SU-DHL-6 (cell line): ENCODE data around the gene GRID1.

Experiments
- H2AFZ ChIP-seq: fragments of 200-600 bp; sonication (generic); 2 replicates; pipeline ENCODE4 v1.6.1; 2014; ENCODE audit warnings: low read depth, mild to moderate bottlenecking, moderate library complexity, mixed read lengths, antibody characterized with exemption, low read length; ENCODE audit not compliant: severe bottlenecking
- H3F3A ChIP-seq: fragments of 200-600 bp; shearing (Covaris generic); 2 replicates; pipeline ENCODE4 v1.6.0; 2016; ENCODE audit warnings: antibody characterized with exemption, mild to moderate bottlenecking; ENCODE audit not compliant: insufficient read depth
- H3K27ac ChIP-seq: fragments of 200-600 bp; sonication (generic); 2 replicates; pipeline ENCODE4 v1.5.1; 2016; ENCODE audit warnings: low read depth, mild to moderate bottlenecking, low read length, moderate library complexity, mixed read lengths
- H3K27me3 ChIP-seq: fragments of 200-600 bp; sonication (generic), shearing (Covaris generic); 2 replicates; pipeline ENCODE4 v1.6.0; 2014; ENCODE audit warnings: mild to moderate bottlenecking, low read length
- H3K36me3 ChIP-seq: fragments of 200-600 bp; sonication (generic); 2 replicates; pipeline ENCODE4 v1.6.1; 2014; ENCODE audit warnings: mild to moderate bottlenecking, low read length, mixed read lengths
- H3K4me2 ChIP-seq: fragments of 300-600, 200-600 bp; shearing (Covaris generic), sonication (generic); 2 replicates; pipeline ENCODE4 v1.6.0; 2014; ENCODE audit warnings: low read length, low read depth, mild to moderate bottlenecking; ENCODE audit not compliant: poor library complexity, severe bottlenecking
- H3K4me3 ChIP-seq: fragments of 200-600 bp; sonication (generic); 2 replicates; pipeline ENCODE4 v1.5.1; 2014; ENCODE audit warnings: antibody characterized with exemption, low read length, mild to moderate bottlenecking, mixed read lengths; ENCODE audit not compliant: insufficient read depth, poor library complexity, severe bottlenecking
- H3K79me2 ChIP-seq: fragments of 200-600 bp; sonication (generic); 2 replicates; pipeline ENCODE4 v1.6.1; 2014; ENCODE audit warnings: mild to moderate bottlenecking, low read length, moderate library complexity; ENCODE audit not compliant: insufficient read depth
- H3K9ac ChIP-seq: fragments of 200-600 bp; sonication (generic); 2 replicates; pipeline ENCODE4 v1.7.0; 2014; ENCODE audit warnings: mild to moderate bottlenecking, low read length
- H3K9me2 ChIP-seq: fragments of 200-600 bp; sonication (generic); replicated peaks from 2 replicates; pipeline ENCODE4 v1.6.1; 2014; ENCODE audit warnings: low read length; ENCODE audit not compliant: insufficient read depth
- H3K9me3 ChIP-seq: fragments of 200-600 bp; sonication (generic); 2 replicates; pipeline ENCODE4 v1.6.1; 2014; ENCODE audit warnings: low read length, mixed read lengths; ENCODE audit not compliant: insufficient read depth
- H4K20me1 ChIP-seq: fragments of 200-600 bp; sonication (generic); 2 replicates; pipeline ENCODE4 v1.6.1; 2014; ENCODE audit warnings: low read depth, mild to moderate bottlenecking, antibody characterized with exemption, low read length, moderate library complexity, mixed read lengths
- EZH2phosphoT487 ChIP-seq: fragments of 200-600 bp; sonication (generic), shearing (Covaris generic); conservative IDR thresholded peaks from 2 replicates; pipeline ENCODE4 v1.6.1; 2018; ENCODE audit warnings: mild to moderate bottlenecking, antibody characterized with exemption, low read length, moderate library complexity, mixed read lengths
- TF ChIP-seq, protein P1 (sequence below): fragments of 200-600 bp; sonication (generic); IDR thresholded peaks from one replicate; pipeline ENCODE4 v1.5.1; 2017; ENCODE audit warnings: antibody characterized with exemption, mild to moderate bottlenecking, low read length, moderate library complexity; ENCODE audit not compliant: insufficient read depth, poor library complexity, severe bottlenecking

Gene GRID1

DNA sequence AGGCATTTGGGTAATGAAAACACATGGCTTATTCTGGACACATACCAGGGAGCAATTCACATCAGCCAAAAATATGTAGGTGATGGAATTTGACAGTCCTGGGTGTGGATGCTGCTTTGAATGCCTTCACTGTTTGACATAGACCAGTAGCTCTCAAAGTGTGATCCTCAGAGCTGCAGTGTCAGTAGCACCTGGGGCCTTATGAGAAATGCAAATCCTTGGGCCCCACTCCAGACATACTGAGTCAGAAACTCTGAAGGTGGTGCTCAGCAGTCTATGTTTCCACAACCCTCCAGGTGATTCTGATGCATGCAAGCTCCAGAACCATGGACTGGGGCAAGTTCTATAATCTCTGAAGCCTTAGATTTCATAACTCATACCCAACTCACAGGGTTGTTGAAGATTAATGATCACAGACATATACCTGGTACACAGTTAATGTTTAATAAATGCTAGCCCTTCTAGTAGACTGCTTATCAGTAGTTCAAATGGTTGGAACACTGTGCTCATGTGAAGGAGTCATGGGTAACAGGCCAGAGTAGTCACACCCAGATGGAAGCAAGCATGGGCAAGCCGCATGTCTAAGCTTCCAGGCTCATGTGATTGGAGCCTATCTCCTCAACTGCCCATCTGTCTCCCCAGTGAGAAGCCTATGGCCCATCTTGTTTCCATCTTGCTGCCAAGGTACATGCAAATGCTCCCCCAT lies 715.7 kb downstream of the GRID1 start:
- H3K36me3 ChIP-seq, result no peaks in the 10 kb centered on the region
- no peaks in the 10 kb centered on the region for H3F3A ChIP-seq
- H3K9me2 ChIP-seq, result no peaks in the 10 kb centered on the region
- no peak overlapping the region for H3K27ac ChIP-seq
- H3K9me3 ChIP-seq, result no peaks in the 10 kb centered on the region
- no peak overlapping the region for H3K4me3 ChIP-seq
- H2AFZ ChIP-seq, result no peak overlapping the region
- no peaks in the 10 kb centered on the region for H3K79me2 ChIP-seq
- no peaks in the 10 kb centered on the region for H4K20me1 ChIP-seq
- H3K4me2 ChIP-seq, result no peak overlapping the region
- no peak overlapping the region for H3K9ac ChIP-seq
- no peaks in the 10 kb centered on the region for H3K27me3 ChIP-seq
- TF ChIP-seq, protein P1, sequence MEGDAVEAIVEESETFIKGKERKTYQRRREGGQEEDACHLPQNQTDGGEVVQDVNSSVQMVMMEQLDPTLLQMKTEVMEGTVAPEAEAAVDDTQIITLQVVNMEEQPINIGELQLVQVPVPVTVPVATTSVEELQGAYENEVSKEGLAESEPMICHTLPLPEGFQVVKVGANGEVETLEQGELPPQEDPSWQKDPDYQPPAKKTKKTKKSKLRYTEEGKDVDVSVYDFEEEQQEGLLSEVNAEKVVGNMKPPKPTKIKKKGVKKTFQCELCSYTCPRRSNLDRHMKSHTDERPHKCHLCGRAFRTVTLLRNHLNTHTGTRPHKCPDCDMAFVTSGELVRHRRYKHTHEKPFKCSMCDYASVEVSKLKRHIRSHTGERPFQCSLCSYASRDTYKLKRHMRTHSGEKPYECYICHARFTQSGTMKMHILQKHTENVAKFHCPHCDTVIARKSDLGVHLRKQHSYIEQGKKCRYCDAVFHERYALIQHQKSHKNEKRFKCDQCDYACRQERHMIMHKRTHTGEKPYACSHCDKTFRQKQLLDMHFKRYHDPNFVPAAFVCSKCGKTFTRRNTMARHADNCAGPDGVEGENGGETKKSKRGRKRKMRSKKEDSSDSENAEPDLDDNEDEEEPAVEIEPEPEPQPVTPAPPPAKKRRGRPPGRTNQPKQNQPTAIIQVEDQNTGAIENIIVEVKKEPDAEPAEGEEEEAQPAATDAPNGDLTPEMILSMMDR, result no peak
- TF ChIP-seq EZH2phosphoT487, result no peak

DNA sequence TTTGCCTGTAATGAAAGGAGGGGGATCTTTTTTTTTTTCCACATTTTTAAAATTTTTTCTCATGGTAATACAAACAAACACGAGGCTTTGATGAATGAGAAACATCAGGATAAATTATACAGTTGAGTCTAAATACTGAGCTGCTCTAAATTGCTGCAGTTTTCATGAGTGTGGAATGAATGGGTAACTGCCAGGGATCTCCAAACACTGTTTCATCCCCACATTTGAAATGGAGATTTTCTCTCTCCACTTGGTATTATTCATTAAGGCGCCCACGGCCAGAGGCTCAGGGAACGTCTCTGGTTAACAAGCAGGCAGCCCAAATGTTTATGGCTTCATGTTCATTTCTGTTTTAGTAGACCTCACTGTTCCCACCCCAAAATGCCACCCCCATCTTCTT lies 717.1 kb downstream of the GRID1 start:
- TF ChIP-seq, protein P1, result no peak

DNA sequence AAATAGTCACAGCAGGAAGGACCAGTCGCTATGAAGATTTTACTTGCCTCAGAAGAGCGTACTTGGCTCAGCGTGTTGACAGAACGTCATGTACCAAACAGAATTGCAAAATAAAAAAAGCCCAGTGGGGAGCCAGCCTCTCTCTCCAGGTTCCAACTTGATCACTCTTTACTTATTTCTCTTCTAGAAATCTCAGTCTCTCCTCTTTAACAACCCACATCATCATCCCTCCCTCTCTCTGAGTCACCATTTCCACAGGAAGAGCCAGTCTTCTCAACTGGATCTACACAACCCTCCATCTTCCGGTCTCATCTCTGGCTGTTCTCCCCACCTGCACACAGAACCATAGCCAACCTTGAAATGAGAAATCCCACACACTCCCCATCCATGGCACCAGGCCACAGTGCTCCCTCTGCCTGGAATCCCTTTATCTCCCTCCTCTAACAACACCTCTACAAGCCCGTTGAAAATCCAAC lies 718.3 kb downstream of the GRID1 start:
- Histone ChIP-seq H3K9ac (no peak overlapping the region), H3K36me3 (no peaks in the 10 kb centered on the region), H3K27me3 (no peaks in the 10 kb centered on the region), H4K20me1 (no peaks in the 10 kb centered on the region), H3K27ac (no peak overlapping the region), H3K4me3 (no peak overlapping the region), H3F3A (no peaks in the 10 kb centered on the region), H3K79me2 (no peaks in the 10 kb centered on the region), H3K4me2 (no peak overlapping the region), H3K9me3 (no peaks in the 10 kb centered on the region), H2AFZ (no peak overlapping the region), H3K9me2 (no peaks in the 10 kb centered on the region)
- TF ChIP-seq EZH2phosphoT487, result no peak
- TF ChIP-seq, protein P1, result no peak

More for the DNA sequence above, 717.1 kb downstream of the GRID1 start:
- Histone ChIP-seq H3K4me2 (no peak overlapping the region), H3K27ac (no peak overlapping the region), H3K79me2 (no peaks in the 10 kb centered on the region), H3K9ac (no peak overlapping the region), H3F3A (no peaks in the 10 kb centered on the region), H3K4me3 (no peak overlapping the region), H2AFZ (no peak overlapping the region), H3K9me2 (no peaks in the 10 kb centered on the region), H3K36me3 (no peaks in the 10 kb centered on the region), H3K27me3 (no peaks in the 10 kb centered on the region), H4K20me1 (no peaks in the 10 kb centered on the region), H3K9me3 (no peaks in the 10 kb centered on the region)
